ENCODE results near the gene AEBP2. TPM values are rescaled to one million over a fixed set of nuclear protein-coding genes. Genes with fewer than 3 reads are reported as not detected.
"Not testable (repeated sequence)": the region's sequence is repeated elsewhere in the genome, so short reads cannot be mapped to it uniquely, and the experiment has no call there.

The AEBP2 gene
- total RNA-seq, 2 donors from 2014 or later = 29.3 to 51.7 TPM

- Histone ChIP-seq H3K27ac (no peak overlapping the region), H3K4me3 (no peak overlapping the region), H3K36me3 (no peaks in the 10 kb centered on the region), H3K27me3 (replicated peaks; ENCODE audit: insufficient read depth) (no peaks in the 10 kb centered on the region), H3K4me1 (replicated peaks) (no peaks in the 10 kb centered on the region), H3K9me3 (no peaks in the 10 kb centered on the region)
- TF ChIP-seq POLR2AphosphoS5 (IDR thresholded peaks at IDR 0.05) (no peak), CTCF (IDR thresholded peaks at IDR 0.05) (no peak), POLR2A (IDR thresholded peaks at IDR 0.05) (no peak)
- no peak for DNase-seq (ENCODE audit: low spot score)
- 94% methylated on average over 12 of the region's 12 CpGs for WGBS
- intact Hi-C loops (cut with DNase I) = no loop called here
These were observed 15.9 kb upstream of the AEBP2 start for GRCh38 chr12:19423166-19423930.

- WGBS = 69% methylated on average over 5 of the region's 5 CpGs
- DNase-seq (ENCODE audit: low spot score) = no peak
These were observed 11.0 kb upstream of the AEBP2 start for GRCh38 chr12:19428246-19428645.

GRCh38 chr12:19429491-19429890 is 9.8 kb upstream of the AEBP2 start:
- DNase-seq (ENCODE audit: low spot score); H3K36me3 ChIP-seq; H3K4me1 ChIP-seq (replicated peaks); H3K4me3 ChIP-seq; H3K27me3 ChIP-seq (replicated peaks; ENCODE audit: insufficient read depth); intact Hi-C loops (cut with DNase I); H3K27ac ChIP-seq; H3K9me3 ChIP-seq: not testable (repeated sequence)
- WGBS = 93% methylated on average over 1 of the region's 2 CpGs

More at GRCh38 chr12:19428246-19428645, 11.0 kb upstream of the AEBP2 start:
- no peaks in the 10 kb centered on the region for H3K27me3 ChIP-seq (replicated peaks; ENCODE audit: insufficient read depth)
- intact Hi-C loops (cut with DNase I) = no loop called here
- H3K4me3 ChIP-seq = no peak overlapping the region
- no peak for TF ChIP-seq POLR2AphosphoS5 (IDR thresholded peaks at IDR 0.05)
- no peak for TF ChIP-seq POLR2A (IDR thresholded peaks at IDR 0.05)
- TF ChIP-seq CTCF (IDR thresholded peaks at IDR 0.05) = no peak
- H3K27ac ChIP-seq = no peak overlapping the region
- H3K4me1 ChIP-seq (replicated peaks) = no peaks in the 10 kb centered on the region
- no peaks in the 10 kb centered on the region for H3K9me3 ChIP-seq
- H3K36me3 ChIP-seq = no peaks in the 10 kb centered on the region

GRCh38 chr12:19430988-19431387 is 8.3 kb upstream of the AEBP2 start:
- Histone ChIP-seq H3K27ac (no peak overlapping the region), H3K36me3 (no peaks in the 10 kb centered on the region), H3K9me3 (no peaks in the 10 kb centered on the region), H3K27me3 (replicated peaks; ENCODE audit: insufficient read depth) (no peaks in the 10 kb centered on the region), H3K4me1 (replicated peaks) (no peaks in the 10 kb centered on the region), H3K4me3 (no peak overlapping the region)
- intact Hi-C loops (cut with DNase I) = no loop called here
- DNase-seq (ENCODE audit: low spot score) = no peak
- no peak for TF ChIP-seq POLR2AphosphoS5 (IDR thresholded peaks at IDR 0.05)
- TF ChIP-seq POLR2A (IDR thresholded peaks at IDR 0.05) = no peak
- TF ChIP-seq CTCF (IDR thresholded peaks at IDR 0.05) = no peak

- Histone ChIP-seq H3K9me3 (no peaks in the 10 kb centered on the region), H3K27ac (no peak overlapping the region), H3K4me1 (replicated peaks) (no peaks in the 10 kb centered on the region), H3K27me3 (replicated peaks; ENCODE audit: insufficient read depth) (no peaks in the 10 kb centered on the region), H3K36me3 (no peaks in the 10 kb centered on the region), H3K4me3 (no peak overlapping the region)
- WGBS = 44% methylated on average over 5 of the region's 5 CpGs
- DNase-seq (ENCODE audit: low spot score) = peak; percentile 28
- intact Hi-C loops (cut with DNase I) = no loop called here
- TF ChIP-seq CTCF (IDR thresholded peaks at IDR 0.05) = no peak
- no peak for TF ChIP-seq POLR2A (IDR thresholded peaks at IDR 0.05)
- no peak for TF ChIP-seq POLR2AphosphoS5 (IDR thresholded peaks at IDR 0.05)
These were observed 7.6 kb upstream of the AEBP2 start for GRCh38 chr12:19431407-19432308.
